ENCODE data around the gene PEAK1. TPM values are rescaled to one million over a fixed set of nuclear protein-coding genes. Genes with fewer than 3 reads are reported as not detected.

The PEAK1 gene
- total RNA-seq, 2 experiments from 2014 or later, result 6.0 to 10.8 TPM

GRCh38 chr15:77251662-77252061 lies 168.2 kb downstream of the PEAK1 start:
- H3K4me2 ChIP-seq (ENCODE audit: low read length), result no peak overlapping the region
- DNase-seq (ENCODE audit: low spot score), result no peak
- CTCF ChIA-PET (ENCODE audit: unreplicated experiment), result no interaction called here
- POLR2A ChIA-PET, result interaction anchor here (0.7 kb wide), 1 partner anchor 58 kb away, joined by 3 read pairs; no protein-coding TSS in a partner anchor
- no peak overlapping the region for H3K4me3 ChIP-seq (ENCODE audit: low read depth, low read length, poor library complexity, severe bottlenecking)
- intact Hi-C loops (cut with micrococcal nuclease; ENCODE audit: unreplicated experiment), result no loop called here
- H3K9me3 ChIP-seq (ENCODE audit: low read length), result no peaks in the 10 kb centered on the region
- H3K36me3 ChIP-seq (ENCODE audit: insufficient read depth, low read length), result no peaks in the 10 kb centered on the region
- no TSS peak for BruUV-seq (replicated peaks)
- H2AFZ ChIP-seq (ENCODE audit: low read length), result no peak overlapping the region
- no peaks in the 10 kb centered on the region for H3K4me1 ChIP-seq (ENCODE audit: insufficient read depth, low read length, poor library complexity, severe bottlenecking)
- TF ChIP-seq EZH2phosphoT487 (IDR thresholded peaks at IDR 0.05; ENCODE audit: borderline replicate concordance, low read depth, low read length), result no peak
- TF ChIP-seq, protein P1, sequence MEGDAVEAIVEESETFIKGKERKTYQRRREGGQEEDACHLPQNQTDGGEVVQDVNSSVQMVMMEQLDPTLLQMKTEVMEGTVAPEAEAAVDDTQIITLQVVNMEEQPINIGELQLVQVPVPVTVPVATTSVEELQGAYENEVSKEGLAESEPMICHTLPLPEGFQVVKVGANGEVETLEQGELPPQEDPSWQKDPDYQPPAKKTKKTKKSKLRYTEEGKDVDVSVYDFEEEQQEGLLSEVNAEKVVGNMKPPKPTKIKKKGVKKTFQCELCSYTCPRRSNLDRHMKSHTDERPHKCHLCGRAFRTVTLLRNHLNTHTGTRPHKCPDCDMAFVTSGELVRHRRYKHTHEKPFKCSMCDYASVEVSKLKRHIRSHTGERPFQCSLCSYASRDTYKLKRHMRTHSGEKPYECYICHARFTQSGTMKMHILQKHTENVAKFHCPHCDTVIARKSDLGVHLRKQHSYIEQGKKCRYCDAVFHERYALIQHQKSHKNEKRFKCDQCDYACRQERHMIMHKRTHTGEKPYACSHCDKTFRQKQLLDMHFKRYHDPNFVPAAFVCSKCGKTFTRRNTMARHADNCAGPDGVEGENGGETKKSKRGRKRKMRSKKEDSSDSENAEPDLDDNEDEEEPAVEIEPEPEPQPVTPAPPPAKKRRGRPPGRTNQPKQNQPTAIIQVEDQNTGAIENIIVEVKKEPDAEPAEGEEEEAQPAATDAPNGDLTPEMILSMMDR (conservative IDR thresholded peaks at IDR 0.05; ENCODE audit: low read length), result no peak
- no peak overlapping the region for H3K27ac ChIP-seq (ENCODE audit: low read depth, low read length, poor library complexity, severe bottlenecking)
- H3K79me2 ChIP-seq (ENCODE audit: insufficient read depth, low read depth, low read length), result no peaks in the 10 kb centered on the region
- H4K20me1 ChIP-seq (ENCODE audit: insufficient read depth, low read length), result no peaks in the 10 kb centered on the region
- H3K9me2 ChIP-seq (ENCODE audit: insufficient read depth, low read length), result no peaks in the 10 kb centered on the region

DNA sequence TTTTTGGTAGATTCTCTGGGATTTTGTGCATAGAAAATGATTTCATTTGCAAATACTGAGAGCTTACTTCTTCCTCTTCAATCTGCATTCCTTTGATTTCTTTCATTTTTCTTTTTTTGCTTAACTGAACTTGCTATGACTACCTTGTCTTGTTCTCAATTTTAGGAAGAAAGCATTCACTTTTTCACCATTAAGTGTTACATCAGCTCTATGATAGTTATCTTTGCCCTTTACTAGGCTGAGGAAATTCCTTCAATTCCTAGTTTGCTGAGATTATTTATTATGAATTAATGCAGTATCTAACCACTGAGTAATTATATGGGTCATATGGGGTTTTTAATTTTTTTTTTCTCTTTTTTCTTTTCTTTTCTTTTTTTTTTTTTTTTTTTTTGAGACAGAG lies 172.8 kb downstream of the PEAK1 start:
- H3K4me3 ChIP-seq (ENCODE audit: low read depth, low read length, poor library complexity, severe bottlenecking), result no peak overlapping the region
- intact Hi-C loops (cut with micrococcal nuclease; ENCODE audit: unreplicated experiment), result no loop called here
- no peaks in the 10 kb centered on the region for H3K9me3 ChIP-seq (ENCODE audit: low read length)
- no TSS peak for BruUV-seq (replicated peaks)
- no peak for DNase-seq (ENCODE audit: low spot score)
- H3K4me1 ChIP-seq (ENCODE audit: insufficient read depth, low read length, poor library complexity, severe bottlenecking), result no peaks in the 10 kb centered on the region
- H3K79me2 ChIP-seq (ENCODE audit: insufficient read depth, low read depth, low read length), result no peaks in the 10 kb centered on the region
- no peak overlapping the region for H2AFZ ChIP-seq (ENCODE audit: low read length)
- no peak for TF ChIP-seq EZH2phosphoT487 (IDR thresholded peaks at IDR 0.05; ENCODE audit: borderline replicate concordance, low read depth, low read length)
- TF ChIP-seq, protein P1 (conservative IDR thresholded peaks at IDR 0.05; ENCODE audit: low read length), result no peak
- no peak overlapping the region for H3K4me2 ChIP-seq (ENCODE audit: low read length)
- H3K27ac ChIP-seq (ENCODE audit: low read depth, low read length, poor library complexity, severe bottlenecking), result no peak overlapping the region
- POLR2A ChIA-PET, result interaction anchor here (0.7 kb wide), 1 partner anchor 236 kb away, joined by 3 read pairs; no protein-coding TSS in a partner anchor
- H3K9me2 ChIP-seq (ENCODE audit: insufficient read depth, low read length), result no peaks in the 10 kb centered on the region
- no peaks in the 10 kb centered on the region for H3K36me3 ChIP-seq (ENCODE audit: insufficient read depth, low read length)
- CTCF ChIA-PET (ENCODE audit: unreplicated experiment), result no interaction called here
- no peaks in the 10 kb centered on the region for H4K20me1 ChIP-seq (ENCODE audit: insufficient read depth, low read length)

DNA sequence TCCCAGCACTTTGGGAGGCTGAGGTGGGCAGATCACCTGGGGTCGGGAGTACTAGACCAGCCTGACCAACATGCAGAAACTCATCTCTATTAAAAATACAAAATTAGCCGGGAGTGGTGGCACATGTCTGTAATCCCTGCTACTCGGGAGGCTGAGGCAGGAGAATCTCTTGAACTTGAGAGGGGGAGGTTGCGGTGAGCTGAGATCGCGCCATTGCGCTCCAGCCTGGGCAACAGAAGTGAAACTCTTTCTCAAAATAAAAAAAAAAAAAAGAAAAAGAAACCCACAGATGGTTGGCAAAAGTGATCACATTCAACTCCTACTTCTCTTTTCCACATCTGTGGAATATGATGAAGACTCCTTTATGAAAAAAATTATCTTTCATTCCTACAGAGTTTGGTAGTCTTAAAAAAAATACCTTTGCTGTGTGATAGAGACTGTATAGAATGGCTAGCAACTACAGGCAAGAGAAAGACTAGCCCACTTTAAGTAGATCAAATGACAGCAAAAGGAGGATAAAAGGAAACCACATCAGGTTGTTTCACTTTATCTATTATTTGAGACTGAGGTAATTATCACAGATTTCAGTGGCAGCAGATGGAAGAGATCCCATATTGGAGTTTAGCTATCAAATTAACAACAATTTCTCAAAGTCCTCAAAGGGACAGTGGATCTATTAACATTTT lies 176.0 kb downstream of the PEAK1 start:
- Histone ChIP-seq H4K20me1 (ENCODE audit: insufficient read depth, low read length) (no peaks in the 10 kb centered on the region), H3K4me3 (ENCODE audit: low read depth, low read length, poor library complexity, severe bottlenecking) (no peak overlapping the region), H3K36me3 (ENCODE audit: insufficient read depth, low read length) (no peaks in the 10 kb centered on the region), H3K4me1 (ENCODE audit: insufficient read depth, low read length, poor library complexity, severe bottlenecking) (no peaks in the 10 kb centered on the region), H2AFZ (ENCODE audit: low read length) (no peak overlapping the region), H3K79me2 (ENCODE audit: insufficient read depth, low read depth, low read length) (no peaks in the 10 kb centered on the region), H3K9me3 (ENCODE audit: low read length) (no peaks in the 10 kb centered on the region), H3K4me2 (ENCODE audit: low read length) (no peak overlapping the region), H3K9me2 (ENCODE audit: insufficient read depth, low read length) (no peaks in the 10 kb centered on the region), H3K27ac (ENCODE audit: low read depth, low read length, poor library complexity, severe bottlenecking) (no peak overlapping the region)
- CTCF ChIA-PET (ENCODE audit: unreplicated experiment), result interaction anchor here (0.6 kb wide), 1 partner anchor 601 kb away, joined by 5 read pairs; no protein-coding TSS in a partner anchor
- TF ChIP-seq, protein P1 (conservative IDR thresholded peaks at IDR 0.05; ENCODE audit: low read length), result no peak
- no peak for TF ChIP-seq EZH2phosphoT487 (IDR thresholded peaks at IDR 0.05; ENCODE audit: borderline replicate concordance, low read depth, low read length)
- intact Hi-C loops (cut with micrococcal nuclease; ENCODE audit: unreplicated experiment), result no loop called here
- BruUV-seq (replicated peaks), result no TSS peak
- no peak for DNase-seq (ENCODE audit: low spot score)
- POLR2A ChIA-PET, result no interaction called here

Data from OCI-LY7 (cell line).